Fibroblast of lung (primary cell): ENCODE data around the gene NKTR. TPM values are rescaled to one million over a fixed set of nuclear protein-coding genes. Genes with fewer than 3 reads are reported as not detected.

Experiments
- DNase-seq, 2 donors: peaks; one replicate each; pipeline versions ENCODE4 v3.0.0 to v3.0.0-alpha.2; 2010; ENCODE audit warnings: low read depth in 2 of 2
- H2AFZ ChIP-seq: 2 replicates; pipeline ENCODE4 v1.5.1; 2012; ENCODE audit warnings: low read length, control low read depth, inconsistent platforms
- H3K27ac ChIP-seq: 2 replicates; pipeline ENCODE4 v1.5.1; 2011; ENCODE audit warnings: low read length, control low read depth; ENCODE audit not compliant: insufficient read depth
- H3K27me3 ChIP-seq: 2 replicates; pipeline ENCODE4 v1.5.1; 2011; ENCODE audit warnings: mild to moderate bottlenecking, low read length; ENCODE audit not compliant: control insufficient read depth, insufficient read depth
- H3K36me3 ChIP-seq: 2 replicates; pipeline ENCODE4 v1.5.1; 2011; ENCODE audit warnings: low read length; ENCODE audit not compliant: control insufficient read depth, insufficient read depth
- H3K4me1 ChIP-seq: 2 replicates; pipeline ENCODE4 v1.5.1; 2011; ENCODE audit warnings: low read length; ENCODE audit not compliant: control insufficient read depth, insufficient read depth; ENCODE audit errors: extremely low read depth
- H3K4me2 ChIP-seq: 2 replicates; pipeline ENCODE4 v1.5.1; 2011; ENCODE audit warnings: low read length, control low read depth; ENCODE audit not compliant: insufficient read depth; ENCODE audit errors: extremely low read depth
- H3K4me3 ChIP-seq, 4 experiments: fragments of 200-600 bp in 1 of 4; sonication (generic) in 1 of 4; replicated peaks in 1 of 4; 2 replicates each; pipeline ENCODE4 v1.5.1; 2011 to 2016; ENCODE audit warnings: low read length in 4 of 4, low read depth in 3 of 4, mild to moderate bottlenecking in 3 of 4, control low read depth in 2 of 4, inconsistent platforms in 1 of 4, mixed read lengths in 1 of 4; ENCODE audit not compliant: insufficient read depth in 1 of 4; ENCODE audit errors: control extremely low read depth in 1 of 4
- H3K79me2 ChIP-seq: 2 replicates; pipeline ENCODE4 v1.5.1; 2012; ENCODE audit warnings: mild to moderate bottlenecking, low read length, inconsistent platforms; ENCODE audit not compliant: control insufficient read depth, insufficient read depth
- H3K9ac ChIP-seq: 2 replicates; pipeline ENCODE4 v1.5.1; 2011; ENCODE audit warnings: mild to moderate bottlenecking, low read length, control low read depth; ENCODE audit not compliant: insufficient read depth
- H3K9me3 ChIP-seq: 2 replicates; pipeline ENCODE4 v1.5.1; 2012; ENCODE audit warnings: low read depth, low read length; ENCODE audit not compliant: control insufficient read depth, insufficient read depth
- H4K20me1 ChIP-seq: 2 replicates; pipeline ENCODE4 v1.5.1; 2011; ENCODE audit warnings: low read length; ENCODE audit not compliant: control insufficient read depth, insufficient read depth; ENCODE audit errors: extremely low read depth
- EZH2 ChIP-seq: IDR thresholded peaks from 2 replicates; pipeline ENCODE4 v1.5.1; 2012; ENCODE audit warnings: low read length, control low read depth, mild to moderate bottlenecking; ENCODE audit errors: missing control alignments
- polyA plus RNA-seq, 2 donors: library from polyadenylated mRNA; depleted of rRNA in 1 of 2; stranded (reverse) in 1 of 2; unstranded in 1 of 2; fragments of >200 nt; gene quantifications; 2 replicates each; pipeline ENCODE4 v1.2.1, GENCODE V29; 2011 to 2012; ENCODE audit warnings: missing spikeins in 1 of 2
- total RNA-seq: library from RNA; depleted of rRNA; stranded (reverse); fragments of >200 nt; gene quantifications from 2 replicates; pipeline ENCODE4 v1.2.1, GENCODE V29; 2014
- TF ChIP-seq, protein P1 (sequence below), 2 donors: IDR thresholded peaks in 1 of 2; conservative IDR thresholded peaks in 1 of 2; 1 replicate in 1 of 2; 2 replicates in 1 of 2; pipeline ENCODE4 v1.5.1; 2011 to 2012; ENCODE audit warnings: low read length in 2 of 2, control low read depth in 1 of 2, inconsistent platforms in 1 of 2, low read depth in 1 of 2, mild to moderate bottlenecking in 1 of 2

Gene NKTR
- total and polyA plus RNA-seq, 2 donors (not counting 1 experiment from before 2014, with no cell fraction given) = 26.4 to 44.6 TPM

DNA sequence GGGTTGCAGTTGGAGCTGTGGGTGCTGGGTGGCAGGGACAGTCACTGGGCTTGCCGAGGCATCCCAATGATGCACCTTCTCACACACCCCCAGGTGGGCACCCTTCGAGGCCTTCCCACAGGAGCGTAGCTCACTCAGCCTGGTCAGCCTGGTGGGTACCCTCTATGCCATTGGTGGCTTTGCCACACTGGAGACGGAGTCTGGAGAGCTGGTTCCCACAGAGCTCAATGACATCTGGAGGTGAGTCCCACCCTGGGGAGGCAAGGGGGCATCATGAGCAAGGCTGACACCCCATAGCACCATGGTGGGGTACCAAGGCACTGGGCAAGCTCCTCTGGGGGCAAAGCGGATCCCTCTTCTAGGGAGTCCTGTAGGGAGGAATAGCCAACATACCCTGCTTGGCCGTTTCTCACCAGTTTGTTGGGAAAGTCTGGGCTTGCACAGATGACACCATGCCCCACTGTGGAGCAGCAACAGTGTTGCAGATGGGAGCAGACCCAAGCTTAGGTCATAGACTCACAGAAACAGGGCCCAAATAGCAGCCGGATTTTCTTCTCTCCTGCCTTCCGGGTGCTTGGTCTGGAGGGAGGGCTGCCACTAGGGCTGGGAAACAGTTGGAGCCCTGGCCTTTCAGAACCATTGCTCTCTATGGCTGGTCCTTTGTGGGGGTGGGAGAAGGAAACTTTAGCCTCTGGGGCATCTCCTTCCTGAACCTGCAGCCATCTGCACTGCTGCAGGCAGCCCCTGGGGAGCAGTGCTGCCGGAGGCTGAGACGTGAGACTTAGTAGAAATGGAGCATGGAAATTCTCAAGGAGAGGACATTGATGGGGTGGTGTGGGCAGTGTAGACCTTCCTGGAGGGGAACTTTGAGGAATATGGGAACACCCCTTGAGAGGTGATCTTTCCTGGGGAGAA is 90.5 kb downstream of the NKTR start:
- Histone ChIP-seq H3K4me2 (no peak overlapping the region), H3K27ac (no peak overlapping the region), H2AFZ (no peak overlapping the region), H3K27me3 (peaks cover 23% of the 10 kb centered on the region), H3K4me3 (no peak overlapping the region), H3K79me2 (no peaks in the 10 kb centered on the region), H3K36me3 (no peaks in the 10 kb centered on the region), H3K4me1 (no peaks in the 10 kb centered on the region), H3K9me3 (no peaks in the 10 kb centered on the region), H4K20me1 (no peaks in the 10 kb centered on the region), H3K9ac (no peak overlapping the region)
- TF ChIP-seq, protein P1, sequence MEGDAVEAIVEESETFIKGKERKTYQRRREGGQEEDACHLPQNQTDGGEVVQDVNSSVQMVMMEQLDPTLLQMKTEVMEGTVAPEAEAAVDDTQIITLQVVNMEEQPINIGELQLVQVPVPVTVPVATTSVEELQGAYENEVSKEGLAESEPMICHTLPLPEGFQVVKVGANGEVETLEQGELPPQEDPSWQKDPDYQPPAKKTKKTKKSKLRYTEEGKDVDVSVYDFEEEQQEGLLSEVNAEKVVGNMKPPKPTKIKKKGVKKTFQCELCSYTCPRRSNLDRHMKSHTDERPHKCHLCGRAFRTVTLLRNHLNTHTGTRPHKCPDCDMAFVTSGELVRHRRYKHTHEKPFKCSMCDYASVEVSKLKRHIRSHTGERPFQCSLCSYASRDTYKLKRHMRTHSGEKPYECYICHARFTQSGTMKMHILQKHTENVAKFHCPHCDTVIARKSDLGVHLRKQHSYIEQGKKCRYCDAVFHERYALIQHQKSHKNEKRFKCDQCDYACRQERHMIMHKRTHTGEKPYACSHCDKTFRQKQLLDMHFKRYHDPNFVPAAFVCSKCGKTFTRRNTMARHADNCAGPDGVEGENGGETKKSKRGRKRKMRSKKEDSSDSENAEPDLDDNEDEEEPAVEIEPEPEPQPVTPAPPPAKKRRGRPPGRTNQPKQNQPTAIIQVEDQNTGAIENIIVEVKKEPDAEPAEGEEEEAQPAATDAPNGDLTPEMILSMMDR (conservative IDR thresholded peaks at IDR 0.05 in 1 of 2, IDR thresholded peaks at IDR 0.05 in 1 of 2; ENCODE audit: low read depth in 1 of 2, low read length in 2 of 2) = no peak
- DNase-seq = no peak

DNA sequence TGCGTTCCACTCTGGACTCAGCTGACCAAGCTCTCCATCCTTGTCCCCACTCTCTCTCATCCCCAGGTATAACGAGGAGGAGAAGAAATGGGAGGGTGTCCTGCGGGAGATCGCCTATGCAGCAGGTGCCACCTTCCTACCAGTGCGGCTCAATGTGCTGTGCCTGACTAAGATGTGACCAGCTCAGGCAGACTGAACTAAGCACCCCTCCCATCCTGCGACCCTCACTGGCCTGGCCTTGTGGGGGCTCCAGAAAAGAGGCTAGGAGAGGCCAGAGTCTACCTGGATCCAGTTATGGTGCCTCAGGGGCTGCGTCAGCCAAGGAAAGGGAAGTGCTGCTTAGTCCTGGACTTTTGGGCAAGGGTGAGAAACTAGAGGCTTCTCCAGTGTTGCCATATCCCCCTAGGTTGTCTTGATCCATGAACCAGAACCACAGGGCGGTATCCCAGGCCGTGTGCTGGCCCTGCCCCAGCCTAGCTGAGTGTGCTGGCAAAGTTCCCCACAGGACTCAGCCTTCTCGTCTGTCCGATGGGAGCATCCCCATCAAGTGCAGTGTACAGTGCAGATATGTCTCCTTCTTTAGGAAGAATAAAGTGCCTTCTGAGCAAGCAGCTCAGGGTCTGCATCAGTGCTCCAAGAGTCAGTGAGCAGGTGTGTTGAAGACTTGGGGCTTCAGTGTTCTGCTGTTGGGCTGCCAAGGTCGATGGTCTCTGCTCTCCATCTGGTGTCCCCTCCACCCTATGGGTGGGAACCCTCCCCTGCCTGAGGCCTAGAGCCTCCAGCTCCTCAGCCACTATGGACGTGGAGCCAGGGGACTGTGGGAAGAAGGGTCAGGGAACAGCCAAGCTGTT is 91.6 kb downstream of the NKTR start:
- Histone ChIP-seq H3K4me3 (no peak overlapping the region), H3K36me3 (no peaks in the 10 kb centered on the region), H3K79me2 (no peaks in the 10 kb centered on the region), H4K20me1 (no peaks in the 10 kb centered on the region), H3K4me2 (no peak overlapping the region), H3K4me1 (no peaks in the 10 kb centered on the region), H3K9ac (no peak overlapping the region), H2AFZ (no peak overlapping the region), H3K27ac (no peak overlapping the region), H3K27me3 (peaks cover 16% of the 10 kb centered on the region), H3K9me3 (no peaks in the 10 kb centered on the region)
- TF ChIP-seq, protein P1 (conservative IDR thresholded peaks at IDR 0.05 in 1 of 2, IDR thresholded peaks at IDR 0.05 in 1 of 2; ENCODE audit: low read depth in 1 of 2, low read length in 2 of 2) = no peak
- TF ChIP-seq EZH2 = no peak
- no peak for DNase-seq
